ENCODE results near the gene KARS1. TPM values are rescaled to one million over a fixed set of nuclear protein-coding genes. Genes with fewer than 3 reads are reported as not detected.

KARS1 gene
- total RNA-seq, 4 donors from 2014 or later: 85.7 to 130 (median 123) TPM

- Histone ChIP-seq H3K4me1 (no peaks in the 10 kb centered on the region), H3K4me3 (no peak overlapping the region), H3K36me3 (no peaks in the 10 kb centered on the region), H3K27me3 (no peaks in the 10 kb centered on the region), H3K9me3 (no peaks in the 10 kb centered on the region), H3K27ac (peak overlapping the region in 1 of 4 donors; percentile 38)
- DNase-seq: no peak
- no peak for TF ChIP-seq CTCF (IDR thresholded peaks at IDR 0.05)
- TF ChIP-seq POLR2A (IDR thresholded peaks at IDR 0.05): no peak
- intact Hi-C loops (cut with DNase I): no loop called here
- WGBS, 2 donors: 100% methylated on average over 1 of the region's 4 CpGs; no CpG with 5 or more reads in 1 of the 2 donors
These were observed 58.7 kb downstream of the KARS1 start for GRCh38 chr16:75588716-75589115.

GRCh38 chr16:75584108-75584507 is 63.4 kb downstream of the KARS1 start:
- no peaks in the 10 kb centered on the region for H3K27me3 ChIP-seq
- 70 to 82% methylated on average over 3 of the region's 3 CpGs for WGBS, 2 donors
- intact Hi-C loops (cut with DNase I): no loop called here
- TF ChIP-seq CTCF (IDR thresholded peaks at IDR 0.05) (no peak), POLR2A (IDR thresholded peaks at IDR 0.05) (no peak)
- H3K4me3 ChIP-seq: no peak overlapping the region
- no peaks in the 10 kb centered on the region for H3K4me1 ChIP-seq
- no peak overlapping the region for H3K27ac ChIP-seq
- H3K36me3 ChIP-seq: peaks cover 0 to 21% (median 7%) of the 10 kb centered on the region in 3 donors
- no peak for DNase-seq
- H3K9me3 ChIP-seq: no peaks in the 10 kb centered on the region

DNA sequence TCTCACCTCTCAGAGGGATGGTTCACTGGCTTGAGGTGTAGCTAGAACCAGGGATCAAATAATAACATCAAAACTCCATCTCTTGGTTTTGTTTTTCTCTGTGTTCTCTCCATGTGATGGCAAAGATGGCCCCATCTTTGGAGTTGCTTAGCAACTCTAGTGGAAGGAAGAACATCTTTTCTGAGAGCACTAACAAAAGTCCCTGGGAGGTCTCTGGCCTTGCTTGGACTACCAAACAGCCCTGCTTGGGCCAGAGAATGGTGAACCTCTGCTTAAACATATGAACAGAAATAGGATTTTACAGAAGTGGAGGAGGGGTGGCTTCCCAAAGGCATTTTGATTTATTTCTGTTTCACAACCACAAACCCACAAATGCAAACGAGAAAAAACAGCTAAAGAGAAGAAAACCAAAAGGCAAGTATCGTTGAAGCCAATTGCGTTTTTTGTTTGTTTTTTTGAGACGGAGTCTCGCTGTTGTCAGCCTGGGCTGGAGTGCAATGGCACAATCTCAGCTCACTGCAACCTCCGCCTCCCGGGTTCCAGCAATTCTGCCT is 68.1 kb downstream of the KARS1 start:
- H3K4me1 ChIP-seq: no peaks in the 10 kb centered on the region
- 55 to 86% methylated on average over 5 to 7 of the region's 7 CpGs for WGBS, 2 donors
- TF ChIP-seq POLR2A (IDR thresholded peaks at IDR 0.05) (no peak), CTCF (IDR thresholded peaks at IDR 0.05) (no peak)
- H3K27ac ChIP-seq: no peak overlapping the region
- no peak for DNase-seq
- H3K9me3 ChIP-seq: no peaks in the 10 kb centered on the region
- intact Hi-C loops (cut with DNase I): no loop called here
- peaks cover 5 to 68% (median 38%) of the 10 kb centered on the region in 3 donors for H3K36me3 ChIP-seq
- H3K4me3 ChIP-seq: no peak overlapping the region
- H3K27me3 ChIP-seq: no peaks in the 10 kb centered on the region

- WGBS, 2 donors: 90 to 94% methylated on average over 2 of the region's 2 CpGs
- TF ChIP-seq POLR2A (IDR thresholded peaks at IDR 0.05) (no peak), CTCF (IDR thresholded peaks at IDR 0.05) (no peak)
- H3K36me3 ChIP-seq: peaks cover 5 to 74% (median 38%) of the 10 kb centered on the region in 3 donors
These were observed 68.7 kb downstream of the KARS1 start for GRCh38 chr16:75578725-75579124.

DNA sequence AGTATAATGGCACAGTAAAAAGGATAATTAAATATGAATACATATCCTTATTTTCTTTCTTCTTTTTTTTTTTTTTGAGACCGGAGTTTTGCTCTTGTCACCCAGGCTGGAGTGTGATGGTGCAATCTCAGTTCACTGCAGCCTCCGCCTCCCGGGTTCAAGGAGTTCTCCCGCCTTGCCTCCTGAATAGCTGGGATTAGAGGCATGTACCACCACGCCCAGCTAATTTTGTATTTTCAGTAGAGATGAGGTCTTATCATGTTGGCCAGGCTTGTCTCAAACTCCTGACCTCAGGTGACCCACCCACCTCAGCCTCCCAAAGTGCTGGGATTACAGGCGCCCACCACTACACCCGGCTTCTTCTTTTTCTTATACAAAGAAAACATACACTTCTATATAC is 69.3 kb downstream of the KARS1 start:
- Histone ChIP-seq H3K9me3 (no peaks in the 10 kb centered on the region), H3K4me3 (no peak overlapping the region), H3K4me1 (peaks cover 0 to 2% (median 0%) of the 10 kb centered on the region in 3 donors), H3K27ac (no peak overlapping the region), H3K27me3 (no peaks in the 10 kb centered on the region), H3K36me3 (peaks cover 5 to 80% (median 43%) of the 10 kb centered on the region in 3 donors)
- intact Hi-C loops (cut with DNase I): no loop called here
- WGBS, 2 donors: 82 to 83% methylated on average over 7 of the region's 7 CpGs
- DNase-seq: no peak
- TF ChIP-seq CTCF (IDR thresholded peaks at IDR 0.05): no peak
- TF ChIP-seq POLR2A (IDR thresholded peaks at IDR 0.05): no peak

More at GRCh38 chr16:75578725-75579124, 68.7 kb downstream of the KARS1 start:
- no peaks in the 10 kb centered on the region for H3K4me1 ChIP-seq
- no peaks in the 10 kb centered on the region for H3K27me3 ChIP-seq
- intact Hi-C loops (cut with DNase I): no loop called here
- H3K9me3 ChIP-seq: no peaks in the 10 kb centered on the region
- no peak overlapping the region for H3K4me3 ChIP-seq
- no peak for DNase-seq
- no peak overlapping the region for H3K27ac ChIP-seq

Other genes with a start within 250 kb of the KARS1 start
- 10 to 100 TPM; 32.8 to 55.8 (median 45.7) TPM for gene CFDP1, start 214.2 kb downstream of the KARS1 start, total RNA-seq
- 10 to 100 TPM; 11.6 to 19.8 (median 14.6) TPM for gene TMEM170A, start 183.0 kb downstream of the KARS1 start, total RNA-seq
- 1 to 10 TPM in 3 of 4 donors, under 1 TPM in 1; 0.97 to 6.9 (median 4.2) TPM for gene CHST6, start 152.2 kb downstream of the KARS1 start, total RNA-seq
- under 1 TPM in 1 of 4 donors, not detected in 3; 0.19 TPM for gene CHST5, start 111.6 kb downstream of the KARS1 start, total RNA-seq
- 1 to 10 TPM; 1.2 to 4.2 (median 1.9) TPM for gene TMEM231, start 91.4 kb downstream of the KARS1 start, total RNA-seq
- 10 to 100 TPM; 47.4 to 75.0 (median 65.2) TPM for gene GABARAPL2, start 81.3 kb downstream of the KARS1 start, total RNA-seq
- gene ADAT1, start 24.4 kb downstream of the KARS1 start, total RNA-seq: 10 to 100 TPM; 17.9 to 35.2 (median 25.3) TPM
- gene TERF2IP, start 108 bp upstream of the KARS1 start, total RNA-seq: 10 to 100 TPM; 32.8 to 42.3 (median 36.3) TPM
- gene CPHXL2, start 29.3 kb upstream of the KARS1 start, total RNA-seq: not detected
- not detected for gene DUXB, start 53.8 kb upstream of the KARS1 start, total RNA-seq
- not detected for gene CPHXL, start 78.8 kb upstream of the KARS1 start, total RNA-seq